ENCODE measurements around the gene GDI2.

DNA sequence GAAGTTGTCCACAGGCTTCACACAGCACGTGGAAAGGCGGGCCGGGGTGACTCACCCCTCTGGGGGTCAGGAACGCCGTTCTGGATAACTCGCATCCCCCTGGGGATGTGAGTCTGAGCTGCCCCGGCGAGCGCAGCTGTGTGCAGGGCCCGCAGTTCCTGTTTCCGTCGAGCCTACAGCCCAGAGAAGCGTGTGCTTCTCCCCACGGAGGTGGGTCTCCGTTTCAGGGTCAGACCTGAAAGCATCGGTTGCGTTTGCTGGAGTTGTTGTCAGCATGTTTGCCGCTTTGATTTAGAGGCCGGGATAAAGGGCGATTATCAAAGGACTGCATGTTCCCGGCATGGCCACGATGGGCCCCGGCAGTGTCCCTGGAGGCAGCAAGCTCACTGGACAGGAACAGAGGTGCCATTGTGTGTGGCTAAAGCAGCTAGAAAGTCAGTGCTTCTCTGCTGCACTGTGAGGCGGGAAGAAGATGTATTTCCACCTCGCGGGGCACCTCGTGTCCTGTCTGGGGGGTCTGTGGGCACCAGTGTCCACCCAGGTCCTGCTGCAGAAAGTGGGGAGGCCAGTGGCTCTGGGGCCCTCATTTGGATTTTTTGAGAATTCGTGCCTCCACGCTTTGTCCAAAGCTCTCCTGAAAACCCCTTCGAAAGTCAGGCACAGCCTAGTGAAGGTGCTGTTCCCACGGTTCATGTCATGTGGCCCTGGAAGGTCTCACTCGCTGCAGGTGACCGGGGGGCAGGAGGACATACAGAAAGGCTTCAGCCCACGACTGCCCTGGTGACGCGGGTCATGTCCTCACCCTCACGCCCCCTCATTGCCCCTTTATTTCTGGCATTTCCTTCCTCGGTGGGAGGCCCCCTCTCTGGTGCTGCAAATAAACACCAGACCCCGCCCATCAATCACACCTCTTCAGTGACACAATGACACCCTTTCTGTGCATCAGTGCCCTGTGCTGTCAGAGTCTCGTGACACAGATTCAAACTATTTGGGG, 27.4 kb upstream of the GDI2 start:
- TF ChIP-seq, protein P1, sequence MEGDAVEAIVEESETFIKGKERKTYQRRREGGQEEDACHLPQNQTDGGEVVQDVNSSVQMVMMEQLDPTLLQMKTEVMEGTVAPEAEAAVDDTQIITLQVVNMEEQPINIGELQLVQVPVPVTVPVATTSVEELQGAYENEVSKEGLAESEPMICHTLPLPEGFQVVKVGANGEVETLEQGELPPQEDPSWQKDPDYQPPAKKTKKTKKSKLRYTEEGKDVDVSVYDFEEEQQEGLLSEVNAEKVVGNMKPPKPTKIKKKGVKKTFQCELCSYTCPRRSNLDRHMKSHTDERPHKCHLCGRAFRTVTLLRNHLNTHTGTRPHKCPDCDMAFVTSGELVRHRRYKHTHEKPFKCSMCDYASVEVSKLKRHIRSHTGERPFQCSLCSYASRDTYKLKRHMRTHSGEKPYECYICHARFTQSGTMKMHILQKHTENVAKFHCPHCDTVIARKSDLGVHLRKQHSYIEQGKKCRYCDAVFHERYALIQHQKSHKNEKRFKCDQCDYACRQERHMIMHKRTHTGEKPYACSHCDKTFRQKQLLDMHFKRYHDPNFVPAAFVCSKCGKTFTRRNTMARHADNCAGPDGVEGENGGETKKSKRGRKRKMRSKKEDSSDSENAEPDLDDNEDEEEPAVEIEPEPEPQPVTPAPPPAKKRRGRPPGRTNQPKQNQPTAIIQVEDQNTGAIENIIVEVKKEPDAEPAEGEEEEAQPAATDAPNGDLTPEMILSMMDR (IDR thresholded peaks at IDR 0.05): no peak
- TF ChIP-seq EP300 (IDR thresholded peaks at IDR 0.05): no peak
- TF ChIP-seq POLR2AphosphoS5 (IDR thresholded peaks at IDR 0.05): no peak
- no peak for TF ChIP-seq POLR2A (IDR thresholded peaks at IDR 0.05)
